CD14-positive monocyte (primary cell): Measurements from ENCODE around the gene SYNE1. TPM values are rescaled to one million over a fixed set of nuclear protein-coding genes. Genes with fewer than 3 reads are reported as not detected.

Experiments
- DNase-seq, 3 donors: peaks; one replicate each; pipeline ENCODE4 v3.0.0-alpha.2; 2011 to 2022
- H2AFZ ChIP-seq: 2 replicates; pipeline ENCODE4 v1.6.0; 2012; ENCODE audit warnings: mild to moderate bottlenecking, low read depth, low read length, inconsistent platforms; ENCODE audit not compliant: insufficient read depth, poor library complexity, severe bottlenecking
- H3K27ac ChIP-seq, 2 donors: 1 replicate in 1 of 2; 2 replicates in 1 of 2; pipeline ENCODE4 v1.5.1; 2012 to 2013; ENCODE audit warnings: low read length in 2 of 2, control low read depth in 1 of 2, inconsistent platforms in 1 of 2, low read depth in 1 of 2, mild to moderate bottlenecking in 1 of 2
- H3K27me3 ChIP-seq, 2 donors: one replicate each; pipeline versions ENCODE4 v1.6.0 to v1.6.1; 2011 to 2013; ENCODE audit warnings: low read length in 2 of 2; ENCODE audit not compliant: control insufficient read depth in 2 of 2, insufficient read depth in 2 of 2
- H3K36me3 ChIP-seq, 2 donors: replicated peaks in 1 of 2; 1 replicate in 1 of 2; 2 replicates in 1 of 2; pipeline versions ENCODE4 v1.5.1 to v1.6.1; 2012 to 2013; ENCODE audit warnings: low read length in 2 of 2, control low read depth in 1 of 2, inconsistent platforms in 1 of 2, mild to moderate bottlenecking in 1 of 2; ENCODE audit not compliant: insufficient read depth in 2 of 2, control insufficient read depth in 1 of 2
- H3K4me1 ChIP-seq, 2 donors: 1 replicate in 1 of 2; 2 replicates in 1 of 2; pipeline versions ENCODE4 v1.5.1 to v1.6.1; 2012 to 2013; ENCODE audit warnings: low read length in 2 of 2, control low read depth in 1 of 2, inconsistent platforms in 1 of 2, mild to moderate bottlenecking in 1 of 2, moderate library complexity in 1 of 2; ENCODE audit not compliant: insufficient read depth in 2 of 2, control insufficient read depth in 1 of 2
- H3K4me2 ChIP-seq: replicated peaks from 2 replicates; pipeline ENCODE3; 2012; ENCODE audit warnings: low read length, moderate library complexity, mild to moderate bottlenecking; ENCODE audit not compliant: poor library complexity, severe bottlenecking; ENCODE audit errors: extremely low read depth
- H3K4me3 ChIP-seq, 3 experiments: fragments of 200-600 bp in 1 of 3; sonication (generic) in 1 of 3; replicated peaks in 1 of 3; 1 replicate in 2 of 3; 2 replicates in 1 of 3; pipeline ENCODE4 v1.5.1; 2011 to 2013; ENCODE audit warnings: low read length in 3 of 3, mild to moderate bottlenecking in 3 of 3, control low read depth in 2 of 3, low read depth in 2 of 3, inconsistent platforms in 1 of 3, moderate library complexity in 1 of 3
- H3K79me2 ChIP-seq: 2 replicates; pipeline ENCODE4 v1.6.0; 2012; ENCODE audit warnings: mild to moderate bottlenecking, control low read depth, inconsistent platforms, low read length, moderate library complexity; ENCODE audit not compliant: insufficient read depth
- H3K9ac ChIP-seq: 2 replicates; pipeline ENCODE4 v1.6.0; 2017; ENCODE audit warnings: low read length, mild to moderate bottlenecking; ENCODE audit not compliant: insufficient read depth, poor library complexity, severe bottlenecking
- H3K9me3 ChIP-seq, 2 donors: replicated peaks in 1 of 2; 1 replicate in 1 of 2; 2 replicates in 1 of 2; pipeline versions ENCODE4 v1.5.1 to v1.6.1; 2012 to 2013; ENCODE audit warnings: low read length in 2 of 2, control low read depth in 1 of 2; ENCODE audit not compliant: control insufficient read depth in 1 of 2, insufficient read depth in 1 of 2
- H4K20me1 ChIP-seq: 2 replicates; pipeline ENCODE4 v1.6.0; 2012; ENCODE audit warnings: mild to moderate bottlenecking, low read length, control low read depth, moderate library complexity; ENCODE audit not compliant: insufficient read depth
- H3K27ac Mint-ChIP-seq, 7 donors: one replicate each; pipeline ENCODE4 v1.8.0; 2020; ENCODE audit warnings: mild to moderate bottlenecking in 7 of 7, mixed read lengths in 7 of 7, moderate library complexity in 6 of 7, inconsistent platforms in 2 of 7
- H3K27me3 Mint-ChIP-seq, 3 donors: one replicate each; pipeline ENCODE4 v1.8.0; 2021 to 2022; ENCODE audit warnings: low read depth in 3 of 3, mild to moderate bottlenecking in 3 of 3, mixed read lengths in 3 of 3, moderate library complexity in 3 of 3, inconsistent platforms in 1 of 3
- H3K36me3 Mint-ChIP-seq, 2 donors: one replicate each; pipeline ENCODE4 v1.8.0; 2020; ENCODE audit warnings: mixed read lengths in 2 of 2, inconsistent platforms in 1 of 2, mild to moderate bottlenecking in 1 of 2
- H3K4me1 Mint-ChIP-seq: one replicate; pipeline ENCODE4 v1.8.0; 2020; ENCODE audit warnings: mild to moderate bottlenecking, mixed read lengths
- H3K4me3 Mint-ChIP-seq, 2 donors: one replicate each; pipeline ENCODE4 v1.8.0; 2020; ENCODE audit warnings: mild to moderate bottlenecking in 2 of 2, mixed read lengths in 2 of 2, moderate library complexity in 1 of 2
- H3K9me3 Mint-ChIP-seq, 7 donors: one replicate each; pipeline ENCODE4 v1.8.0; 2020 to 2022; ENCODE audit warnings: mixed read lengths in 7 of 7, mild to moderate bottlenecking in 6 of 7, moderate library complexity in 6 of 7, inconsistent platforms in 2 of 7
- WGBS: methylation state at CpG from one replicate; pipeline ENCODE4 v1.1.5; 2013; ENCODE audit warnings: missing lambda C conversion rate; ENCODE audit not compliant: insufficient coverage; 5-methylcytosine and 5-hydroxymethylcytosine counted together
- intact Hi-C, 2 donors: fragments of 100-400 bp; cut with micrococcal nuclease; formaldehyde crosslinking; loops; one replicate each; pipeline versions ENCODE4 v1.15.0 to v1.15.1; 2023
- polyA plus RNA-seq, 3 donors: library from polyadenylated mRNA; depleted of rRNA in 1 of 3; unstranded in 2 of 3; stranded (reverse) in 1 of 3; fragments of 300-500 nt in 2 of 3; fragments of >200 nt in 1 of 3; fragmentation: Illumina TruSeq in 2 of 3; gene quantifications; 1 replicate in 2 of 3; 2 replicates in 1 of 3; pipeline ENCODE4 v1.2.3, GENCODE V29; 2012 to 2021
- TF ChIP-seq, protein P1 (sequence below): fragments of 200-600 bp; IDR thresholded peaks from one replicate; pipeline ENCODE4 v1.8.0; 2022; ENCODE audit warnings: antibody characterized with exemption, mild to moderate bottlenecking

The SYNE1 gene
- polyA plus RNA-seq, 3 donors: 3.7 to 24.5 (median 8.1) TPM

DNA sequence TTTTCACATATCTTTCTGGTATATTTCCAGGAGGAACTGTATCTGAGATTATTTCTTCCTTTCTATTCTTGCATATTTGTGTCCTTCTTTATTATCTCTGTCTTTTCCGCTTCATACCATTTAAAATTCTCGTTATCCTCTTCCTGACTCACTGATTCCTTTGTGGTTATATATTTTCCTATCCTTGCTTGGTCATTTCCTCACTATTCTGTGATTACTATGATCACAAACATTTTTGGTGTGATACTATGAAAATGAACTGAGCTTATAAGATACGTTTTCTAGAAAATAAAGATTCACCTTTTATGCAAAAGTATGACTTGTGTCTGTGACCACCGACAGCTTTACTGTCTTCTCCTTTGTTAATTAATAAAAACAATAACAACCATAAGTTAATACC, 34.0 kb upstream of the SYNE1 start:
- intact Hi-C loops: no loop called here
- Histone ChIP-seq H3K9ac (no peak overlapping the region), H3K27ac (no peak overlapping the region), H3K4me1 (no peaks in the 10 kb centered on the region), H3K79me2 (no peaks in the 10 kb centered on the region), H3K27me3 (no peaks in the 10 kb centered on the region), H4K20me1 (no peaks in the 10 kb centered on the region), H3K9me3 (no peaks in the 10 kb centered on the region), H2AFZ (no peak overlapping the region), H3K36me3 (no peaks in the 10 kb centered on the region), H3K4me2 (no peak overlapping the region), H3K4me3 (no peak overlapping the region)
- H3K27me3 Mint-ChIP-seq: peaks cover 2 to 3% (median 2%) of the 10 kb centered on the region in 3 donors
- H3K9me3 Mint-ChIP-seq: peaks cover 0 to 8% (median 2%) of the 10 kb centered on the region in 7 donors
- no peak for DNase-seq
- H3K4me3 Mint-ChIP-seq: no peak overlapping the region
- TF ChIP-seq, protein P1, sequence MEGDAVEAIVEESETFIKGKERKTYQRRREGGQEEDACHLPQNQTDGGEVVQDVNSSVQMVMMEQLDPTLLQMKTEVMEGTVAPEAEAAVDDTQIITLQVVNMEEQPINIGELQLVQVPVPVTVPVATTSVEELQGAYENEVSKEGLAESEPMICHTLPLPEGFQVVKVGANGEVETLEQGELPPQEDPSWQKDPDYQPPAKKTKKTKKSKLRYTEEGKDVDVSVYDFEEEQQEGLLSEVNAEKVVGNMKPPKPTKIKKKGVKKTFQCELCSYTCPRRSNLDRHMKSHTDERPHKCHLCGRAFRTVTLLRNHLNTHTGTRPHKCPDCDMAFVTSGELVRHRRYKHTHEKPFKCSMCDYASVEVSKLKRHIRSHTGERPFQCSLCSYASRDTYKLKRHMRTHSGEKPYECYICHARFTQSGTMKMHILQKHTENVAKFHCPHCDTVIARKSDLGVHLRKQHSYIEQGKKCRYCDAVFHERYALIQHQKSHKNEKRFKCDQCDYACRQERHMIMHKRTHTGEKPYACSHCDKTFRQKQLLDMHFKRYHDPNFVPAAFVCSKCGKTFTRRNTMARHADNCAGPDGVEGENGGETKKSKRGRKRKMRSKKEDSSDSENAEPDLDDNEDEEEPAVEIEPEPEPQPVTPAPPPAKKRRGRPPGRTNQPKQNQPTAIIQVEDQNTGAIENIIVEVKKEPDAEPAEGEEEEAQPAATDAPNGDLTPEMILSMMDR: no peak
- no peaks in the 10 kb centered on the region for H3K4me1 Mint-ChIP-seq
- H3K36me3 Mint-ChIP-seq: no peaks in the 10 kb centered on the region
- H3K27ac Mint-ChIP-seq: no peak overlapping the region
- WGBS: no CpG with 5 or more reads among the region's 4 CpGs

DNA sequence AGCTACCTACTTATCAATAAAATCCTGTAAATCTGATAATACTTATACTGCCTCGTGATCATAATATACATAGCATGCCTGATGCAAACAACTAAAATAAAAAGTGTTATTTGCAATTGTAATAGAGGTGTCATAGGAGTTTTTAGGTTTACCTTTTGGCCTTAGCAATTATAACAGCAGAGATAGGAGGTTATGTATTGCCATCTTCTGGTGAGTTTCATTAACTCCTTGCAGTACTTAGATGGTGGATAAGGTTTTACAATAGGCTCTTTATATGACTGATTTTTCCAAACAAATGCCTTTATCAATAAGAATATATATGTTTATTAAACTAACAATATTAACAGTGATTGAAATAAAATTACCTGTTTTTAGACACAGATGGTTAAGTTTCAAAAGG, 32.7 kb upstream of the SYNE1 start:
- Histone ChIP-seq H3K4me3 (no peak overlapping the region), H3K79me2 (no peaks in the 10 kb centered on the region), H2AFZ (no peak overlapping the region), H3K9ac (no peak overlapping the region), H3K27ac (no peak overlapping the region), H3K9me3 (no peaks in the 10 kb centered on the region), H3K27me3 (no peaks in the 10 kb centered on the region), H3K4me2 (no peak overlapping the region), H3K4me1 (no peaks in the 10 kb centered on the region), H4K20me1 (no peaks in the 10 kb centered on the region), H3K36me3 (no peaks in the 10 kb centered on the region)
- peaks cover 0 to 2% (median 2%) of the 10 kb centered on the region in 3 donors for H3K27me3 Mint-ChIP-seq
- H3K36me3 Mint-ChIP-seq: no peaks in the 10 kb centered on the region
- H3K4me3 Mint-ChIP-seq: no peak overlapping the region
- TF ChIP-seq, protein P1: peak; percentile 22
- intact Hi-C loops: no loop called here
- H3K9me3 Mint-ChIP-seq: peaks cover 0 to 8% (median 2%) of the 10 kb centered on the region in 7 donors
- no peak overlapping the region for H3K27ac Mint-ChIP-seq
- H3K4me1 Mint-ChIP-seq: peaks cover 2% of the 10 kb centered on the region
- WGBS: no CpG with 5 or more reads among the region's 1 CpG
- DNase-seq: peak in 1 of 3 donors; percentile 6
